ENCODE measurements around the gene KCNRG.
A peak's percentile ranks its signal among the peaks of the same experiment; 100 is the strongest.
"Not testable (repeated sequence)": the region's sequence is repeated elsewhere in the genome, so short reads cannot be mapped to it uniquely, and the experiment has no call there.

KCNRG gene, protein sequence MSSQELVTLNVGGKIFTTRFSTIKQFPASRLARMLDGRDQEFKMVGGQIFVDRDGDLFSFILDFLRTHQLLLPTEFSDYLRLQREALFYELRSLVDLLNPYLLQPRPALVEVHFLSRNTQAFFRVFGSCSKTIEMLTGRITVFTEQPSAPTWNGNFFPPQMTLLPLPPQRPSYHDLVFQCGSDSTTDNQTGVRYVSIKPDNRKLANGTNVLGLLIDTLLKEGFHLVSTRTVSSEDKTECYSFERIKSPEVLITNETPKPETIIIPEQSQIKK

GRCh38 chr13:50015258-50015657, at the start of gene KCNRG:
Gene KCNRG (plus strand): TSS chr13:50015444. CDS start chr13:50015494, 50 bp downstream.
- FAIRE-seq = no peak

GRCh38 chr13:49967456-49967855, 47.8 kb upstream of the KCNRG start:
- FAIRE-seq = no peak

GRCh38 chr13:49972709-49973108, 42.5 kb upstream of the KCNRG start:
- no peak for FAIRE-seq

DNA sequence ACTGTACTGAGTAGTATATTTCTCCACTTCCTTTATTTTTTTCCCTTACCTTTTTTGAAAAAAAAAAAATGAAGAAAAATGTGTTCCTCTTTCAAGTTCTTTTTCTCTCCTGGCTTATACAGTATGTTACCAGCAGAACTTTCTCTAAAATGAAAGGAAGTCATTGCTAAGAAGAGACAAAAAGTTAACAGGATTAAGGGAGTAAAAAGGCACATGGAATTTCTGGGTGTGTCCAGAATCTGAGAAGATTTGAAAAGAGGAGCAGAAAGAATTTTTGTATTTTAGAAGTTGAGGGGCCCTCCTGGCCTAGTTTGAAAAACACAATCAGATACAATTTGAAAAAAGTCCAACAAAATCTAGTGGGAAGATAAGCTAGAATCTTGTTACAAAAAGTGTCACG, 39.4 kb upstream of the KCNRG start:
- FAIRE-seq = no peak

- FAIRE-seq = peak; percentile 46
These were observed 38.7 kb upstream of the KCNRG start for GRCh38 chr13:49976314-49977258.

- FAIRE-seq = no peak
These were observed 37.3 kb upstream of the KCNRG start for GRCh38 chr13:49977992-49978391.

- no peak for FAIRE-seq
These were observed 35.0 kb upstream of the KCNRG start for GRCh38 chr13:49980266-49980665.

- FAIRE-seq = no peak
These were observed 30.1 kb upstream of the KCNRG start for GRCh38 chr13:49985129-49985528.

DNA sequence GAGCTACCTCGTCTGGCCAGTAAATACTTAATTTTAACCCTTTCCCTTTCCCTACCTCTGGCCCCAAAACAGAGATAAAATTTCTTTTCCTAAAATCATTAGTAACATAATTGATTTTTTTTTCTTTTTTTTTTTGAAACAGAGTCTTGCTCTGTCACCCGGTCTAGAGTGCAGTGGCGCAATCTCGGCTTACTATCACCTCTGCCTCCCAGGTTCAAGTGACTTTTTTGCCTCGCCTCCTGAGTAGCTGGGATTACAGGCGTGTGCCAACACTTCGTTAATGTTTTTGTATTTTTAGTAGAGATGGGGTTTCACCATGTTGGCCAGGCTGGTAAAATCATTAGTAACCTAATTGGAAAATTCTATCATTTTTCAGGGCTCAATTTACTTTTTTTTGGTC, 28.8 kb upstream of the KCNRG start:
- FAIRE-seq = no peak

GRCh38 chr13:49990612-49991011, 24.6 kb upstream of the KCNRG start:
- not testable (repeated sequence) for FAIRE-seq

GRCh38 chr13:49993111-49993510, 22.1 kb upstream of the KCNRG start:
- no peak for FAIRE-seq

DNA sequence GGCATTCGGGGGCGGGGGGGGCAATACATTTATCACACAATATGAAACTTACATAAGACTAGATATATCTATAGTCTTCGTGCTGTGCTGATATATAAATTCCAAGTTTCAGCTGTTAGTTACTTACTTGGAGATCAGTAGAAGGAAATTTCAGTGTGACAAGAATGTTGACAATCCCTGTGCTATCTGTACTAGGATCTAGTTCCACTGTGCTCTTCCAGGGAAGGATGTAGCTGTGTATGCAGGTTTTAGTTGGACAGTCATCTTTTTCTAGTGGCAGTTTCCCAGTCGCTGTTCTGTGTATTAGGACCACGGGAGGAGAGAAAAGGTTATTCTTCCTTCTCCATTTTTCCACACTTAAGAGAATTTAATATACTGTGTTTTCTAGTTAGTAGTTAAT, 21.6 kb upstream of the KCNRG start:
- no peak for FAIRE-seq

DNA sequence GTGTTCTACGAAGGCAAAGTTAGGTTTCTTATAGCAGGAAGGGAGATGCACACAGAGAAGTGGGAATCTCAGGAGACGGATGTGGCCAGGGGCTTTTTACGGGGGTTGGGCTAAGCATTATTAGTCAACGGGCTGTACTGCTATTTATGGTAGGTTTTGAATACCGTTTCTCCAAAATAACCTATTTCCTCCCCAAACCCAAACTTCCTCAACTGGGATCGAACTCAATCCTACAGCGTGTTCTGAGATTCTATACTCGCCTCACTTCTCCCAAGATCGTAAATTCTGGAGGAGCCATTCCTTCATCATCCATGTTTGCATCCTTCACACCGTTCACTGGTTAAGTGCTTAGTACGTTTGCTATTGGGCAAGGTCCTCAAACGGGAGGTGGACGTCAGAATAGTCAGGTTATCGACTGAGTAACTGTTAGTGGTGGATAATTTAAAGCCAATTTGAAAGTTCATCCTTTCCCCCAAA, 19.6 kb upstream of the KCNRG start:
- no peak for FAIRE-seq

- no peak for FAIRE-seq
These were observed 18.9 kb upstream of the KCNRG start for GRCh38 chr13:49996161-49996915.

DNA sequence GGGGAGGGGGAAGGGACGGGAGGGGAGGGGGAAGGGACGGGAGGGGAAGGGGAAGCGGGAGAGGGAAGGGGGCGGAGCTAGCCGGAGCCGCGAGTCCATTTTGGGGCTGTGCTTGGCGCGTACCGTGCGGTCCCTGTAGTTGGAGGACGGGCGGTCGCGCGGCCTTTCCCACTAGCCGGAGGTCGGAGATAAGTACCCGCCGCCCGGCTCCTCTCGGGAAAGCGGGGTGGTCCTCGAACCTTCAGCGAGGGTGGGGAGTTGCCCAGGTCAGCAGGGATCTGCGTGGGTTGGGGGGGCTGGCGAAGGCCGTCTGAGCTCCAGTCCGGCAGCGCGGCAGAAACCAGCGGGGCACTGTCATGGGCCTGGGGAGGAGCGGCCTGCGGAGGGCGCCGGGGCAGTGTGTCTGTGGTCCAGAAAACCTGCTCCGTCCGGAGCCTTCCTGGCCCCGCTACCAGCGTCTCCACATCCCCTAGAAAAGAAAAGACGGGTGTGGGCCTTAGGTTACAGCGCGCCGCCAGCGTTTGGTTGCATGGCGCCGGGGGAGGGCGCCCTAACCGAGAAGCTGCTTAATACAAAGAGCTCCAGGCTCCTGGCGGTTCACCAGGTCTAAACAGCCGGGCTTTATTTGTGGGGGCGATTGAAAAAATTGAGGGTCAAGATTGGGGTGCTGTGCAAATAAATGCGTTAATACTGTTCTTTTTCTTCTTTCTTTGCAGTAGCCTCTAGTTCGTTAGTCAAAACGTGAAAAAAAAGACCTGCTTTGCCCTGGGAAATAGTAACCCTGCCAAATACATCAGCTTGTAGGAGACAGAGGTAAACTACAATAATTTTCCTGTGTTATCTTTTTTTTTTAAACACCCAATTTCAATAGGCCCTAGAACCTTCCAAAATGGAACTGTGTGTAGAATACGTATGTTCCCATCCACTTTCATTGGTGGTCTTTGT, 18.0 kb upstream of the KCNRG start, which contains the start of gene TRIM13:
Gene TRIM13, plus strand, starts transcription at position 92 of the 945 bp plus-strand sequence. CDS start 14,899 bp downstream, outside the sequence.
- peak; percentile 16 for FAIRE-seq

DNA sequence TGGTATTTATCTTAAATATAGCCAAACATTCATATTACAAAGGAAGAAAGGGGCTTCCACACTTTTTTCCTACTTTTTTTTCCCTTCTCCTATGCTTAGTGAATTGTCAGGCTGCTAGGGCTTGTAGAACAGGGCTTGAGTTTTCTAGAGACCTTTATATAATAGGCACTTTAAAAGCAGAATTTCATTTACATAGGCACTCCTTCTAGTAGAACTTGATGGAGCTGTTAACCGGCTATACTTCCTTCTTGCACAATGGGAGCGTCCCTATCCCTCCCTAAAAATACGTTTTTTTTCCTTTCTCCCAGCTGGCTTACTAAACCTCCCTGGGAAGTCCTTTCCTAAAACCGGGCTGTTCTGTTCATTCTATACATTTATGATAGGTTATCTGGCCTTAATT, 17.3 kb upstream of the KCNRG start:
- no peak for FAIRE-seq

- FAIRE-seq = no peak
These were observed 16.3 kb upstream of the KCNRG start for GRCh38 chr13:49998714-49999624.

DNA sequence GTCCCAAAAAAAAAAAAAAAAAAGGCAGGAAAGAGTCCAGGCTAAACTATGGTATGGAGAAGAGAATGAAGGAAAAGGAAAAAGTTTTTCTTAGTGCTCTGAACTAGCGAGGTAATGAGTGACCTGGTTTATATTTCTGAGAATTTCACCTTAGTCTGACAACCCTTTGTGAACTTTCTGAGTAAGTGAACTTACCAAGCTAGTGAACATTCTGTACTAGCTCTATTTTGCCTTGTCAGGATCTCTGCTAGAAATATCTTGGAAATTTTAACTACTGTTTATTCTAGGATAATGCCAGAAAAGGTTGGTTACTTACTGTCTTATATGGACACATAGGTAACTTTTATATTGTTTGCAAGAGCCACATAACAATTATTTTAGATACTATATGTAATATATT, 14.0 kb upstream of the KCNRG start:
- peak; percentile 19 for FAIRE-seq

GRCh38 chr13:50006426-50007135, 8.7 kb upstream of the KCNRG start:
- no peak for FAIRE-seq

DNA sequence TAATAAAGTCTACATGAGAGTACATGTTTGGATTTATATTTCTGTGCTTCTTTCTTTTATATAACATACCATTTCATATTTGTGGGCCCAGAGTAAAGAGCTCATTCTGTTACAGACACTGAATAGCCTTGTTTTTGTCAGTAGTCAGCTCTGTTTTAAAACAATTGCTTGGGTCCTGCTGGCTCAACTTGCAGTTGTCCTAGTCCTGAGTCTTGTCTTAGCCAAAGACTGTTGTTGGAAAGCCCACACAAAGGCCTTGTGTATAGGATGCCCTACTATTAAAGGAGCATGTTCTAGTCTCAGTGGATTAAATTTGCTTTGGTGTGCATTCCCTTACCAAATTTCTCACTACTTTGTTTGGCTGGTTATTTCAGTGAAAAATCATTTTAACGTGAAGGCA, 3.8 kb upstream of the KCNRG start:
- FAIRE-seq = no peak
